ENCODE results near the gene COL26A1. TPM values are rescaled to one million over a fixed set of nuclear protein-coding genes. Genes with fewer than 3 reads are reported as not detected.

The COL26A1 gene
- total RNA-seq, 1 experiment from 2014 or later = 42.6 TPM

GRCh38 chr7:101593556-101593955, 230.9 kb downstream of the COL26A1 start:
- no peaks in the 10 kb centered on the region for H3K9me3 ChIP-seq (ENCODE audit: control insufficient read depth, low read depth, low read length)
- H3K27ac ChIP-seq (ENCODE audit: insufficient read length, low read depth, low read length) = no peak overlapping the region
- no peak overlapping the region for H2BK5ac ChIP-seq (ENCODE audit: insufficient read length, low read length)
- H4K8ac ChIP-seq (replicated peaks; ENCODE audit: insufficient read length, low read depth, low read length) = no peak overlapping the region
- H2BK20ac ChIP-seq (ENCODE audit: low read depth, low read length, poor library complexity, severe bottlenecking) = no peak overlapping the region
- H3K36me3 Mint-ChIP-seq (ENCODE audit: insufficient read depth in 1 of 3, low read depth in 3 of 3) = no peaks in the 10 kb centered on the region
- no peak for TF ChIP-seq CTCF (conservative IDR thresholded peaks at IDR 0.05)
- H3K23ac ChIP-seq (ENCODE audit: insufficient read length, low read depth, low read length) = no peak overlapping the region
- no peak overlapping the region for H3K56ac ChIP-seq (ENCODE audit: insufficient read length, low read depth, low read length)
- no peaks in the 10 kb centered on the region for H3K79me1 ChIP-seq (ENCODE audit: insufficient read depth, low read depth, low read length, poor library complexity, severe bottlenecking)
- H2AK5ac ChIP-seq (ENCODE audit: insufficient read length, low read length) = no peak overlapping the region
- no peak overlapping the region for H2BK120ac ChIP-seq (ENCODE audit: low read depth, low read length, poor library complexity, severe bottlenecking)
- H3T11ph ChIP-seq (ENCODE audit: low read length) = no peak overlapping the region
- no peak overlapping the region for H4K5ac ChIP-seq (ENCODE audit: insufficient read length, low read depth, low read length)
- H3K27me3 Mint-ChIP-seq (ENCODE audit: low read depth) = peaks cover 9% of the 10 kb centered on the region
- H3K4ac ChIP-seq (ENCODE audit: low read depth, low read length) = no peak overlapping the region
- H3K18ac ChIP-seq (ENCODE audit: insufficient read length, low read depth, low read length) = no peak overlapping the region
- H4K91ac ChIP-seq (ENCODE audit: insufficient read length, low read depth, low read length) = no peak overlapping the region
- H3K23me2 ChIP-seq (ENCODE audit: insufficient read length, low read depth, low read length, poor library complexity, severe bottlenecking) = no peaks in the 10 kb centered on the region
- no peaks in the 10 kb centered on the region for H3K27me3 ChIP-seq (ENCODE audit: insufficient read depth, low read length)
- H3K4me2 ChIP-seq (ENCODE audit: insufficient read depth, insufficient read length, low read length) = no peak overlapping the region
- no CpG with 5 or more reads among the region's 6 CpGs for WGBS (ENCODE audit: extremely low coverage, insufficient read length, low lambda C conversion rate)
- no peak overlapping the region for H3K4me3 Mint-ChIP-seq
- no peak overlapping the region for H3K9ac ChIP-seq (ENCODE audit: extremely low read depth, insufficient read length, low read length)
- H3K79me2 ChIP-seq (ENCODE audit: insufficient read depth, low read length) = no peaks in the 10 kb centered on the region
- DNase-seq = no peak
- peaks cover 0 to 2% of the 10 kb centered on the region in 2 experiments; a peak in 1 of 4 replicates for H3K4me1 Mint-ChIP-seq
- H2BK12ac ChIP-seq (ENCODE audit: insufficient read length, low read depth, low read length) = no peak overlapping the region
- H4K20me1 ChIP-seq (ENCODE audit: control insufficient read depth, insufficient read depth, insufficient read length) = no peaks in the 10 kb centered on the region
- no peaks in the 10 kb centered on the region for H3K4me1 ChIP-seq (ENCODE audit: insufficient read depth, low read length)
- H2BK15ac ChIP-seq (ENCODE audit: low read depth, low read length) = no peak overlapping the region
- H3K9me3 Mint-ChIP-seq = no peaks in the 10 kb centered on the region
- no peak overlapping the region for H3K14ac ChIP-seq (ENCODE audit: insufficient read depth, low read length)
- H3K27ac Mint-ChIP-seq = no peak overlapping the region
- H2AFZ ChIP-seq (ENCODE audit: low read length) = no peak overlapping the region
